ENCODE results near the gene BMPR1B. TPM values are rescaled to one million over a fixed set of nuclear protein-coding genes. Genes with fewer than 3 reads are reported as not detected.
"Not testable (repeated sequence)": the region's sequence is repeated elsewhere in the genome, so short reads cannot be mapped to it uniquely, and the experiment has no call there.

The BMPR1B gene
- total RNA-seq, 1 experiment from 2014 or later, result 9.5 TPM

GRCh38 chr4:94814237-94814636, 56.5 kb downstream of the BMPR1B start:
- DNase-seq (ENCODE audit: low read depth, low spot score), result no peak
- in situ Hi-C loops (cut with HindIII; ENCODE audit: low pct_unique_long_range_greater_than_20kb, low sequenced_read_pairs), result no loop called here

- DNase-seq (ENCODE audit: low read depth, low spot score), result no peak
- in situ Hi-C loops (cut with HindIII; ENCODE audit: low pct_unique_long_range_greater_than_20kb, low sequenced_read_pairs), result no loop called here
These were observed 61.8 kb downstream of the BMPR1B start for GRCh38 chr4:94819371-94820168.

- in situ Hi-C loops (cut with HindIII; ENCODE audit: low pct_unique_long_range_greater_than_20kb, low sequenced_read_pairs), result no loop called here
- no peak for DNase-seq (ENCODE audit: low read depth, low spot score)
These were observed 68.5 kb downstream of the BMPR1B start for GRCh38 chr4:94826206-94826605.

- no peak for DNase-seq (ENCODE audit: low read depth, low spot score)
- in situ Hi-C loops (cut with HindIII; ENCODE audit: low pct_unique_long_range_greater_than_20kb, low sequenced_read_pairs), result no loop called here
These were observed 69.8 kb downstream of the BMPR1B start for GRCh38 chr4:94827481-94828110.

GRCh38 chr4:94828882-94829281, 71.1 kb downstream of the BMPR1B start:
- DNase-seq (ENCODE audit: low read depth, low spot score), result no peak
- in situ Hi-C loops (cut with HindIII; ENCODE audit: low pct_unique_long_range_greater_than_20kb, low sequenced_read_pairs), result no loop called here

GRCh38 chr4:94831607-94832006, 73.9 kb downstream of the BMPR1B start:
- DNase-seq (ENCODE audit: low read depth, low spot score), result no peak
- in situ Hi-C loops (cut with HindIII; ENCODE audit: low pct_unique_long_range_greater_than_20kb, low sequenced_read_pairs), result no loop called here

GRCh38 chr4:94832329-94832728, 74.6 kb downstream of the BMPR1B start:
- DNase-seq (ENCODE audit: low read depth, low spot score); in situ Hi-C loops (cut with HindIII; ENCODE audit: low pct_unique_long_range_greater_than_20kb, low sequenced_read_pairs): not testable (repeated sequence)

- no peak for DNase-seq (ENCODE audit: low read depth, low spot score)
- in situ Hi-C loops (cut with HindIII; ENCODE audit: low pct_unique_long_range_greater_than_20kb, low sequenced_read_pairs), result no loop called here
These were observed 75.6 kb downstream of the BMPR1B start for GRCh38 chr4:94833394-94833793.

- DNase-seq (ENCODE audit: low read depth, low spot score), result no peak
- in situ Hi-C loops (cut with HindIII; ENCODE audit: low pct_unique_long_range_greater_than_20kb, low sequenced_read_pairs), result no loop called here
These were observed 76.7 kb downstream of the BMPR1B start for GRCh38 chr4:94834501-94834900.

- DNase-seq (ENCODE audit: low read depth, low spot score); in situ Hi-C loops (cut with HindIII; ENCODE audit: low pct_unique_long_range_greater_than_20kb, low sequenced_read_pairs): not testable (repeated sequence)
These were observed 83.6 kb downstream of the BMPR1B start for GRCh38 chr4:94841166-94841863.

GRCh38 chr4:94841864-94842221, 84.1 kb downstream of the BMPR1B start:
- in situ Hi-C loops (cut with HindIII; ENCODE audit: low pct_unique_long_range_greater_than_20kb, low sequenced_read_pairs), result no loop called here
- no peak for DNase-seq (ENCODE audit: low read depth, low spot score)

GRCh38 chr4:94843216-94843615, 85.5 kb downstream of the BMPR1B start:
- no peak for DNase-seq (ENCODE audit: low read depth, low spot score)
- in situ Hi-C loops (cut with HindIII; ENCODE audit: low pct_unique_long_range_greater_than_20kb, low sequenced_read_pairs), result no loop called here

GRCh38 chr4:94848326-94848725, 90.6 kb downstream of the BMPR1B start:
- DNase-seq (ENCODE audit: low read depth, low spot score), result no peak
- in situ Hi-C loops (cut with HindIII; ENCODE audit: low pct_unique_long_range_greater_than_20kb, low sequenced_read_pairs), result no loop called here

GRCh38 chr4:94849901-94850300, 92.1 kb downstream of the BMPR1B start:
- in situ Hi-C loops (cut with HindIII; ENCODE audit: low pct_unique_long_range_greater_than_20kb, low sequenced_read_pairs), result no loop called here
- no peak for DNase-seq (ENCODE audit: low read depth, low spot score)

- no peak for DNase-seq (ENCODE audit: low read depth, low spot score)
- in situ Hi-C loops (cut with HindIII; ENCODE audit: low pct_unique_long_range_greater_than_20kb, low sequenced_read_pairs), result no loop called here
These were observed 94.9 kb downstream of the BMPR1B start for GRCh38 chr4:94852616-94853015.

- in situ Hi-C loops (cut with HindIII; ENCODE audit: low pct_unique_long_range_greater_than_20kb, low sequenced_read_pairs), result no loop called here
- no peak for DNase-seq (ENCODE audit: low read depth, low spot score)
These were observed 98.3 kb downstream of the BMPR1B start for GRCh38 chr4:94856030-94856429.

GRCh38 chr4:94870146-94870545, 112.4 kb downstream of the BMPR1B start:
- in situ Hi-C loops (cut with HindIII; ENCODE audit: low pct_unique_long_range_greater_than_20kb, low sequenced_read_pairs), result no loop called here
- no peak for DNase-seq (ENCODE audit: low read depth, low spot score)

- DNase-seq (ENCODE audit: low read depth, low spot score), result no peak
- in situ Hi-C loops (cut with HindIII; ENCODE audit: low pct_unique_long_range_greater_than_20kb, low sequenced_read_pairs), result no loop called here
These were observed 114.0 kb downstream of the BMPR1B start for GRCh38 chr4:94871644-94872305.

Measured in SK-MEL-5 (cell line).